ENCODE measurements around the gene TICAM2.

DNA sequence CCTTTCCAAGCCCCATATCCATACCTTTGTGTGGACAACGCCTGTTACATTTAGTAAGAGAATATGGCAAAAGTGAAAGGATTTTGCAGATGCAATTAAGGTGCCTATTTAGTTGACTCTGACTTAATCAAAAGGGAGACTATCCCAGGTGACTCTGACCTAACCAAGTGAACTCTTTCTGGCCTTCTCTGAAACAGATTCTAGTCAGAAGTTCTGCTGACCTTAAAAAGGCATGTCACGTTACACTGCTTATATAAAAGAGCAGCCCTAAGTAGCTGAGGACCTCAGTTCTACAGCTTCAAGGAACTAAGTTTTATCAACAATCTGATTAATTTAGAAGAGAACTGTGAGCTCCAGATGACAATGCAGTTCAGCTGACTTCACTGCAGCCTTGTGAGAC is 5.7 kb upstream of the TICAM2 start:
- TF ChIP-seq CTCF (IDR thresholded peaks at IDR 0.05; ENCODE audit: borderline replicate concordance, extremely low read depth, low read length, poor library complexity, severe bottlenecking) = no peak
- TF ChIP-seq EZH2 (IDR thresholded peaks at IDR 0.05; ENCODE audit: borderline replicate concordance, low read depth, low read length, severe bottlenecking) = no peak

Measured in DND-41 (cell line).